Skin of body (tissue), 2 donors: ENCODE data around the gene DIO3. TPM values are rescaled to one million over a fixed set of nuclear protein-coding genes. Genes with fewer than 3 reads are reported as not detected.
"Not testable (repeated sequence)": the region's sequence is repeated elsewhere in the genome, so short reads cannot be mapped to it uniquely, and the experiment has no call there.

ENCODE experiments used
- DNase-seq: peaks from one replicate; lab custom pipeline; 2025; lab: John Stamatoyannopoulos, UW
- total RNA-seq: library from RNA; depleted of rRNA; stranded (reverse); fragments of >200 nt; gene quantifications from one replicate; pipeline ENCODE4 v1.2.3, GENCODE V29; 2014

The DIO3 gene
- total RNA-seq, 1 donor from 2014 or later = 1.7 TPM

DNA sequence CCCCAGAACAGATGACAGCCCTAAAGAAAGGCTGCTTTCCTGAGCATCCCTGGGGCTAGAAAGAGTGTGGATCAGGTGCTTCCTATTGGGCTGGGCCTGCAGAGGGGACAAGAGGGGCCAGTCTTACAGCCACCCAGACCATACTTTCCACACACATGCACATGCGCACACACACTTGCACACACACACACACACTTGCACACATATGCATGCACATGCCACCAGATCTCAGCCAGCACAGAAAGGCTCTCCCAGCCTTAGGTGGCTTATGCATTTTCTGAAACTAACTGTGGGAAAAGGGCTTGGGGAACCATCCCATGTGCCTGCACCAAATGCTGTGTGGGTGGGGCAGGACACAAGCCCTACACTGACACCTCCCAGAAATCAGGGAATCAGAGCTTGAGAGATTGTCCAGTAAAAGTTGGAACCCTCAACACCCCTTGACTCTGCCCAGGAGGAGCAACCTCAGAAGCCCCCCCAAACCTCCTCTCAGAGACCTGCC is 2.5 kb upstream of the DIO3 start:
- no peak for DNase-seq

DNA sequence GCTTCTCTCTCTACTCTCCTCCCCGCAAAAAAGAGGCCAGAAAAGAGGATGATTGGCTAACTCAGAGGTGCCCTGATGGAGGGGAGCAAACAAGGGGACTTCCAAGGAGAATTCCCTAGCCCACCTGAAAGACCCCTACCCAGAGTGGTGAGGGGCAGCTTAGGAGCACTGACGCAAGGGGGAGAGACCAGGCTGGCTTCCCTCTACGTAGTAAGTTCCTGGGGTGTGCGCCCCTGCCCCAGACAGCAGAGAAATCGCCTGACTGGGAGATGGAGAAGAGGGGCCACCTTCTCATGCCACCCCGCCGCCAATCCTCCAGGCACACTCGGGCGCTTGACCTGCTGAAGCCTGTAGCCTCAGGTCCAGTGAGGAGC is 2.1 kb upstream of the DIO3 start:
- no peak for DNase-seq

DNA sequence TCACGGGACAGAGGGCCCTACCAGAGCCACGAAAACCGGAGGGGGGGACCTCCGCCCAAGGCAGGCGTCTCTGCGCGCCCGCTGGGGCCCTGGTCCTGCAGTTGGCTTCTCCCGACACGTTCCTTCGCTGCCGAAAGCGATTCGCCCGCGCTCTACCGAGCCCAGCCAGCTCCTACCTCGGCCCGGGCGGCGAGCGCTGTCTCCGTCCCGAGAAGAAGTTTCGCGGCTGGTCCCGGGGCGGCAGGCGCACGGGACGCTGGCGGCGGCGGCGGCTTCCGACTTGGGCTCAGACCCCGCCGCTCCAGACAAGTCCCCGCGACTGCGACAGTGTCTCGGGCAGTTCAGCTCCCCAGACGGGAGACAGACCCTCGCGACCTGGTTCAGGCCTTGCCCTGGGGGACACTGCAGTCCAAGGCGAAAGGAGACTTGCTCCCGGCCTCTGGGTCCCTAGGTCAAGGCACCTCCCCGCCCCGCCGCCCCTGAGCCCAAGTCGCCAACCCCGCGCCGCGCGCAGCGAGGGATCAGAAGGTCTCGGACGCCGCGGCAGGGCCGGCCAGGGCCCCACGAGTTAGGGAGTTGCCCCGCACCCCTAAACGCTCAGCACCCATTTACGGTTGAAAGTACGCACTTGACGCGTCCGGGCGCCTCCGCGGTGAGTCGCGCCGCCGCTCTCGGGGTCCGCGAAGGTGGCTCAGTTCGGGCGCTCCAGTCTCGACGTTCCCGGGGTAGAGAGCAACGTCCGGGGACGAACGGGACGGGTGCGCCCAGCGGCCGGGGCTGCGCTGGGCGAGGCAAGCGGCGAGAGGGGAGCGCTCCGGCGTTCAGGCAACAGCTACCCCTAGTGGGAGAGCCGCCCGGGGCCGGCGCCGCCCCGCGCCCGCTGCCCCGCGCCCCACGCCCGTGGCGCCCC is 1.4 kb upstream of the DIO3 start:
- DNase-seq = no peak

DNA sequence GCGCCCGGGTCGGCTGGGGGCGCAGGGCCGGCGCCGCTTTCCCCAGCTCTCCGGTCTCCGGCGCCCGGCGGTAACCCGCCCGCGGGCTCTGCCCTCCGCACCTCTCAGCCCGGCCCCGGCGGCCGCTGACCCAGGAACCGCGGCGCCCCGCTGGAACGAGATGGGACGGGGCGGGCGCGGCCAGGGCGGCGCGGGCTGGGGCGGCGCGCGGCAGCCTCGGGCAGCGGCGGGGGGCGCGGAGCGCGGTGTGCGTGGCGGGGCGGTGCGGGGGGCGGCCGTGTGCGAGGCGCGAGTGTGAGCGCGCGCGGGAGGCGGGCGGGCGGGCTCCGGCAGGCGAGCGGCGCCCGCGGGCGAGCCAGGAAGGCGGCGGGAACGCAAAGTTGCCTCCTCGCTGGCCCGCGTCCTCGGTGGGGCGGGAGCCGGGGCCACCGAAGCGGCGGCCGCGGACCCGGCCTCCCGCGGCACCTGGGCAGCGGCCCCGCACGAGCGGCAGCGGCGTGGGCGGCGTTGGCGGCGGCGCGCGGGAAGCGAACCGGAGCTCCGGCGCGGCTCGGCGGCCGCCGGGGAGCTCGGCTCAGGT is 671 bp upstream of the DIO3 start:
- no peak for DNase-seq

DNA sequence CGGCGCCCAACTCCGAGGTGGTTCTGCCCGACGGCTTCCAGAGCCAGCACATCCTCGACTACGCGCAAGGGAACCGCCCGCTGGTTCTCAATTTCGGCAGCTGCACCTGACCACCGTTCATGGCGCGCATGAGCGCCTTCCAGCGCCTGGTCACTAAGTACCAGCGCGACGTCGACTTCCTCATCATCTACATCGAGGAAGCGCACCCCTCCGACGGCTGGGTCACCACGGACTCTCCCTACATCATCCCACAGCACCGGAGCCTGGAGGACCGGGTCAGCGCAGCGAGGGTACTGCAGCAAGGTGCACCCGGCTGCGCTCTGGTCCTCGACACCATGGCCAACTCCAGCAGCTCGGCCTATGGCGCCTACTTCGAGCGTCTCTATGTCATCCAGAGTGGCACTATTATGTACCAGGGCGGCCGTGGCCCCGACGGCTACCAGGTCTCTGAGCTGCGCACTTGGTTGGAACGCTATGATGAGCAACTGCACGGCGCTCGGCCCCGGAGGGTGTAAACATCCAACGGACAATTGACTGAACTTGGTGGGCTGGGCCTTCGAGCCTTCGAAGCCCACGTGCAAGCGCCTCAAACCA is 699 bp downstream of the DIO3 start:
- DNase-seq = no peak

DNA sequence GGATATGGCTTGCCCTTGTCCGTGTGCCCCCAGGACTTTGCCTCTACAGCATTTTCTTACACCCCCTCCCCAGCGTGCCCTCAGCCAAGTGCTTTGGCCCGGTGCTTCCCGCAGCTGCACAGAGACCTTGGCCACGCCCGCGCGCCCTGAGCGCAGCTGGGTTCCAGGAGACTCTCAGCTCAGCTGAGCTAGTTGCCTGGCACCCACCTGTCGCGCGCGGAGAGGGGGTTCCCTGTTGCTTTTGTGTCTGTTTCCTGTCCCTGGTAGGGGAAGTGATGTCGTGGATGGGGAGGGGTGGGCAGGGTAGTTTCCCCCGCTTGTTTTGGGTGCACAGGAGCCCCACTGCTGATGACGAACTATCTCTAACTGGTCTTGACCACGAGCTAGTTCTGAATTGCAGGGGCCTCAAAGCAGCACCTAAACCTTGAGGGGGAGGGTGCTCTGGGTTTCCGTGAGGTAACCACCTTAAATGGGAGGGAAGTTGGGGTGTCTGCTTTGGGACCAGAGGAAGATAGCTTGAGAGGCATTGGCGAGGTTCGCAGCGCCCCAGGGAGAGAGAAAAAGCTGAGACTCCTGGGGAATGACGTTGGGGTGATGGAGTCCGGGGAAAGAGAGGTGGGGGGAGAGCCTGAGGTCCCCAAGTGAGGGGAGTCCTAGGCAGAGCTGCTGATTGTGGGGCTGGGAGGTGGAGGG is 1.5 kb downstream of the DIO3 start:
- DNase-seq = no peak

DNA sequence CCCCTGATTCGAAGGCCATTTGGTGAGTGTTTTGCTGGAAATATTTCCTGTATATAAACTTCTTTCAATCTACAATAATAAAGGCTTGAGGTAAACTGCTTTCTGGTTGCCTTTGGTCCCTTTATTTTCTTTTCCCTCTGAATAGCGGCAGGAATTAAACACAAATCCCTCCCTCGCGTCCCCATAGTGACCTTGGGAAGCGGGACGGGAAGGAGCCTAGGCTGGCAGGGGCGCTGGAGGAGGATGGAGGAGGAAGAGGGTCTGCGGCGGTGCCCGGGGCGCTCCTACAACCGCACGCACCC is 2.0 kb downstream of the DIO3 start:
- DNase-seq = no peak

DNA sequence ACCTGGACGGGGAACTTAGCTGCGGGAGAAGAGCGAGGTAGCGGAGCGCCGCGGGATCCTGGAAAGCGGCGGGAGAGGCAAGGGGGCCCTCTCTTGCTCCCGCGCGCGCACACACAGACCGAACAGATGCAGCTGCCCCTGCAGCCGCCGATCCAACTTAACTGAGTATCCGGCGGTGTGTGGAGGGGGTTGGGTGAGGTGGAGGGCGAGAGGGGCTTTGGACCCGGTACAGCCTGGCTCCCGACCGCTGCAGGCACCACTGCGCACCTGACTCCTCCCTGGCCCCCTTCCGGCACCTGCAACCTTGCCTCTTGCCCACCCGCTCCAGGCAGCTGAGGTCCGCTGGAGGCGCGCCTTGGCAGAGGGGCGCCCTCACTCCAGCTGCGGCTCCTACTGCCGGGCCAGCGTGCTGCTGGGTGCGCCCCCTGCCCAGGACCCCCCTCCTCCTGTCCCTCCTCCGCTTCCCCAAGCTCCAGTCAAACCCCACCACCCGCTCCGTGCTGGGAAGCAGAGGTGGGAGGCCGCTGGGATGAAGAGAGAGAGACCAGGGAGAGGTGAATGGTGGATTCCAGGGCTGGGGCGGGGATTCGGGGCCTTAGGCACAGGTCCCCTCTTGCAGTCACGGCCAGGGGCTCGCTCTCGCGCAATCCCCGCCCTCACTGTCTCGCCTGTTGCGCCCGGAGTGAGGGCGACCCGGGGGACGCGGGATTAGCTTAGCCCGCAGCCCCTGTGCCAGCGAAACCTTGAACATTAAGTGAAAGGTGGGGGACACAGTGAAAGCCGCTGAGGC is 2.6 kb downstream of the DIO3 start:
- DNase-seq = no peak

DNA sequence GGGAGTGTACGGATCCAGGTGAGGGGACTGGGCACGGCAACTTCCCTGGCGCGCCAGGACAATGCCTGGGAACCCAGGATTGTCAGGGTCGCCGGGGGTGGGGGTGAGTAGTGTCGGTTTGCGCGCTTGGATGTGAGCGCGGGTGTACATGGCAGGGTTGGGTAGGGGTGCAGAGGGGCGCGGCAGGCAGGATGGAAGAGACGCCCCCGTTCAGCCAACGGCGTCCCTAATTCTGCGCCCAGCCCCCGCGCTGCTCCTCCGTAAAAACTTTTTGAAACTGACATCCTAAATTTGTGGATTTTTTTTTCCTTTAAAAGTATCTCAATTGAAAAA is 3.1 kb downstream of the DIO3 start:
- no peak for DNase-seq

DNA sequence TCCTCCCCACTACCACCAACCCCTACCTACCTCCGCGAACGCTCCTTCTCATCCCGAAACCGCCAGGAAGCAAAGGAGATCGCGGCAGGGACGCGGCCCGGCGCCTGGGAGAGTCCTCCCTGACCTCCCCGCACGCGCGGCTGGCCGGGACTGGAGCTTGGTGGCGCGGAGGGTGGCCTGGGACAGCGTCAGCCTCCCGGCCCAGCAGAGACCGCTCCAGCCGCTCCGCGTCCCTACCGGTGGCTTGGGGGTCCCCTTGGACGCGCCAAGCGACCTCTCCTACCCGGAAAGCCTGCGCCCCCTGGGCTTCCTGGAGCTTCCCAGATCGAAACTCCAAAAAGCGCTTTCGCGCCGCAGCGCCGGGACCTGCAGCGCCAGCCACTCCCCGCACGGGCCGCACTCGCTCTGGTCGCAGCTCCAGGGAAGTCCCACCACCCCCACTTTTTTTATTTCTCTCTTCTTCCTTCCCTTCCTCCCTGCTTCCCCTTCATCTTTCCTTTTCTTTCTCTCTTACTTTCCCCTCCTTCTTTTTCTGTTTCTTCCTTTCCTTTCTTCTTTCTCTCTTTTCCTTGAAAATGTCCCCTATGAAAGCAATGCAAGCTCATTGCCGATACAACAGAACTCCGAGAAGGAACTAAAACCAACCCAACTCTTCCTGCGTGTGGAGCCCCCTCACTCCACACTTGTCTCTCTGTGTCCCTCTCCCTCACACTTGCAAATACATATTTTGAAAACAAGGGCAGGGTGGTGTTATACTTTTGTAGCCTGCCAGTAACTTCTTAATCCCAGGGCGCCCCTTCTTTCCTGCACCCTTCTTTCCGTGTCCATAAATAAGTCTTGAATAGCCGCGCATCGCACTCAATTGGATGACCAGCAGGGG is 3.8 kb downstream of the DIO3 start:
- DNase-seq = no peak

DNA sequence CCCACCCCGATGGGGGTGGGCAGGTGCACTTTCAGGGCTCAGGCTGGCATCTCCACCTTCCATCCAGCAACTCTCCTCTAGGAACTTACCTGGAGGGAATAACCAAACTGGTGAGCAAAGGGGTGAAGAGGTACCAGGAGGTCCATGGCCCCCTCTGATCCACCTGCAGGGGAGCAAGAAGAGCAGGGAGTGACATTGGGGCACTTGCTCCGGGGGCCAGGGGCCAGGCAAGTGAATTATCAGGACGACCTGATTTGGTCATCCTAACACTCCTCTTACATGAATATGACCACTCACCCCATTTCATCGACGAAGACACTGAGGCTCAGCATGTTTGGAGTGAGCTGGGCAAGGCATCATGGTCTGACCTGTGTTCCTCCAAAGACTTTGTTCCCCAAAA is 6.0 kb downstream of the DIO3 start:
- DNase-seq = no peak

DNA sequence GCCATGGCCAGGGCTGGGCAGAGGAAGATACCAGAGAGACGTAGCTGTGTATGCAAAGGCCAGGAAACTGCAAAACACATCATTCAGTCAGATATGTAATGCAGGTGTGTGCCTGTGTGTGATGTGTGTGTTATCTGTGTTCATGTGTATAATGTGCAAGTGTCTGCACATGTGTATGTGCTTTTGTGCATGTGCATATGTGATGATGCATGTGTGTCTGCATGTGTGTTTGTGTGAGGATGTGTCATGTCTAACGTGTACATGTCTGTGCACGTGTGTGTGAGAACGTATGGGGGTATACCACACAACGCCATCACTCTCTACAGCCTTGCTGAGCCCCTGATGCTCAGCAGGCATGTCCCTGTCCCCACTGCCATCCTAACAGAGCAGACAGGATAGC is 9.7 kb downstream of the DIO3 start:
- DNase-seq = no peak

DNA sequence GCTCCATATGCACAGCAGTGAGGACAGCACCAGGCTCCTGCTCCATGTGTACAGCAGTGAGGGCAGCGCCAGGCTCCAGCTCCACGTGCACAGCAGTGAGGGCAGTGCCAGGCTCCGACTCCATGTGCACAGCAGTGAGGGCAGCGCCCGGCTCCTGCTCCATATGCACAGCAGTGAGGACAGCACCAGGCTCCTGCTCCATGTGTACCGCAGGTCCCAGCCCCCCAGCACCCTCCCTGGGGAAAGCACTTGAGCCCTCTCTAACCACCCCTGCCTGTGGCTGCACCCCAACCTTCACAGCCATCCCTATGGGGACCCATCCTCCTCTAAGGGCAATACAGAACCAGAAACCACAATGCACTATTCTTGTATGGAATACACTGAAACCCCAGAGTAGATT is 11.2 kb downstream of the DIO3 start:
- not testable (repeated sequence) for DNase-seq

DNA sequence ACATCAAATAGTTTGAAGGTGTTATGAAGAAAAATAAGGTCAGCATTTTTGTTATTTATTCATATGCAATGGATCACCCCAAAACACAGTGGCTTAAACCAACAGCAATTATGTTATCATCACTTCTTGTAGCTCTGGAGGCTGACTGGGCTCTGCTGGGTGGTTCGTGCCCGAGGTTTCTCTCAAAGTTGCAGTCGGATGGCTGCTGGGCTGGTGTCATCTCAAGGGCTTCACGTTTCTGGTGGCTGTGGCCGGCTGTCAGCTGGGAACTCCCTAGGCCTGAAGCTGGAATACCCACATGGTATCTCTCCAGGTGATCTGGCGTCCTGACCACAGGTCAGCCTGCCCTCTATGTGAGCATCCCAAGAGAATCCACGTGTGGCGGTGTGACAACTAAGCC is 12.0 kb downstream of the DIO3 start:
- no peak for DNase-seq

DNA sequence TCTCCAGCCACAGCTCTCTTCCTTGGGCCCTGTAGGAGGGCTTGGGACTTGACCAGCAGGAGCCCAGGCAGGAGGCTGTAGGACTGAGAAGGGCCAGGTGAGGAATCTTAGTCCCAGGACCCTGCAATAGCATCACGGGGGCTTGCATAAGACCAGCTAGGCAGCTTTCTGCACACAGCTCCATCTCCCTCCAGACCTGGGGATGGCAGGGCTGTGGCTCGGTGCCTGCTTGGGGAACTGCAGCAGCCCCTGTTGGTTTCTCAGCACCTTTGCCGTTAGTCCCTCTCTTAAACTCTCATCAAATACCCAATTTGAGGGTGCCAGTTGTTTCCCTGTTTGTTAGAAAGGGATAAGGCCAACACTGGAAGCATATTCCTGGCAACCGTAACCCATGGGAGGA is 14.3 kb downstream of the DIO3 start:
- DNase-seq = no peak

DNA sequence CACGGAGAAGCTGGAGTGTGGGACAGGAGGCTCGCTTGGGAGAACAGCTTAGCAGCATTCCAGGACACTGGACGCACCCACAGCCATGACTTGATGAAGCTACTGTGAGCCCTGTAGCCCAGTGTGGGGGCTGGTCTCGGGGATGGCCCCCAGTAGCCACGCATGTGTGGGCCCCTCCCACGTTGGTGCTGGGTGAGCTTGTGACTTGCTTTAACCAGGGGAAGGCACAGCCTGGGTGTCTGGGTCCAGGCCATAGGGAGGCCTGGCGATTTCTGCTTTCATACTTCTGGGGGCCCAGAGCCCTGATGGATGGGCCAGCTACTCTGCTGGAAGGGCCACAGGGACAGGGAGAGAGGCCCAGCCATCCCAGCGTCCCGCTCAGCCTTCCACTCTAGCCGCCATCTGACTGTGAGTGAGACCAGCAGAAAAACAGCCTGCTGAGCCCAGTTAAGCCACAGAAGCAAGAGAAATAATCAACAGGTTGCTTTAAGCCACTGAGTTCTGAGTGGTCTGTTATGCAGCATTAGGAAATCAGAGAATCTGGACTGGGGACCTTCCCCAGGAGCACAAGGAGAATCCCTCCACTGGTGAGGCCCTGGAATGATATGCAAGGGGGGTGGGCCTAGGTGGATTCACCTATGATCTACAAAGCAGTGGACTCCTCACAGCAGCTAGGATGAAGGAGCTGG is 16.1 kb downstream of the DIO3 start:
- no peak for DNase-seq

DNA sequence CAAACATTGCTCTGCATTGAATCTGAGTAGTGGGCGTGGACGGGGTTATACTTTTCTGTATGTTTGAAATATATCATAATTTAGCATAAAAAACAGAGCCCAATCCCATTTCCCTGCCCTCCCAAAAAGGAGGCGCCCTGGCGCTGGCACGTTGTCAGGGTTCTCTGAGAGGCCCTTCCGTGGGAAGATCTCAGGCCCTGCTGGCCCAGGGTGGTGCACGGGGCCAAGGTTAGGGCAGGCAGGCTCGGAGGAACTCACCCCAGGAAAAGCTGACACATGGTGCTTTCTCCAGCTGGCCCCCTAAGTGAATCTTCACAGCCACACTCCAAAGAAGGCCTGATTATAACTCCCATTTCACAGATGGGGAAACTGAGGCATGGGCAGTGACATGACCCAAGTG is 17.2 kb downstream of the DIO3 start:
- DNase-seq = no peak

DNA sequence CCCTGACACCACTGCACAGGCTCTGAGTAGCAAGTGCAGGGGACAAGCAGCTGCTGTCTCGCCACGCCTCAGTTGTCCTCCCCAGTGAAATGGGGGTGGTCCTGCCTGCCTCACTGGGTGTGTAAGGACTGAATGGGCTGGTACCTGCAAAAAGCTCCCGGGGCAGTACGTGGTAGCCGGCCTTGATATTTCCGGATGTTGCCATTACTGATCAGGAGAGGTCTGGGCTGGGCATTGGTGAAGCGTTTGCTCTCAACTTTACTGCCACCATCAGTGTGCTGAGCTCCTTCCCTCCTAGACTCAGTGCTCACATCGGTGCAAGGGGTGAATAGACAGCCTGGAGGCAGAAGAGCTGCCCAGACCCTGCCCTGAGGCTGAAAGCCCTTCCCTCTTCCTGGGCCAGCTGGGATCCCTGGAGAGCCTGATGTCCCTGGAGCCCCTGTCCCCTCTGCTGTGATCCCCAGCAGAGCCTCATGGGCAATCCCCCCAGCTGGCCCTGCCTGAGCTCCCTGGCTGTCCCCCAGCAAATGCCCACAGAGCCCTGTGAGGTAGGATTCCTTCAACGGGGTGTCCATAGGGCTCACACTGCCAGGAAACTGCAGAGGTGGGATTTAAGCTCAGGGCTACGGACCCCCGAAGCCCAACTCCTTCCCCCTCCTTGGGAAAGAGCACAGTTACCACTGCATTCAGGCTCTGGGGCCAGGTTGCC is 18.2 kb downstream of the DIO3 start:
- no peak for DNase-seq

DNA sequence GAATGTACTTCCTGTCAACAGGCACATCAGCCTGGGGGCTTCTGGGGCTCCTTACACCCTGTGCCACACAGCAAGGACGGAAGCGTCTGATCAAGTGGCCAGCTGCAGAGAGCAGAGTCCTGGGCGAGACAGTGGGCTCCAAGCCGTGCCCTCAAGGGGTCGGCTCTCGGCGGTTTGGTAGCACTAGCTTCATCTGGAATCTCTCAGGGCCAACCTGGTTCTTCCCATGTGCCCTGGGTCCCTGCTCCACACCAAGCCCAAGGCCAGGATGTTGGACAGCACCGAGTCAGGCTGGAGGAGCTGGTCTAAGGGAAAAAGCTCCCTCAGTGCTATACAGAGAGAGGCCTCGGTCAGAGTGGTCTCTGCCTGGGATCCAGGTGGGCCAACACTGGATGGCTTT is 20.5 kb downstream of the DIO3 start:
- no peak for DNase-seq
